Stimulated activated CD4-positive, alpha-beta T cell treated with anti-CD3 and anti-CD28 coated beads, Interleukin-2, amount 100 ng/mL, for 4 hours (primary cell): ENCODE measurements around the gene TBKBP1.

Experiments used
- DNase-seq: peaks from one replicate; pipeline ENCODE4 v3.0.0-alpha.2; 2020; ENCODE audit warnings: low read depth

TBKBP1 gene

DNA sequence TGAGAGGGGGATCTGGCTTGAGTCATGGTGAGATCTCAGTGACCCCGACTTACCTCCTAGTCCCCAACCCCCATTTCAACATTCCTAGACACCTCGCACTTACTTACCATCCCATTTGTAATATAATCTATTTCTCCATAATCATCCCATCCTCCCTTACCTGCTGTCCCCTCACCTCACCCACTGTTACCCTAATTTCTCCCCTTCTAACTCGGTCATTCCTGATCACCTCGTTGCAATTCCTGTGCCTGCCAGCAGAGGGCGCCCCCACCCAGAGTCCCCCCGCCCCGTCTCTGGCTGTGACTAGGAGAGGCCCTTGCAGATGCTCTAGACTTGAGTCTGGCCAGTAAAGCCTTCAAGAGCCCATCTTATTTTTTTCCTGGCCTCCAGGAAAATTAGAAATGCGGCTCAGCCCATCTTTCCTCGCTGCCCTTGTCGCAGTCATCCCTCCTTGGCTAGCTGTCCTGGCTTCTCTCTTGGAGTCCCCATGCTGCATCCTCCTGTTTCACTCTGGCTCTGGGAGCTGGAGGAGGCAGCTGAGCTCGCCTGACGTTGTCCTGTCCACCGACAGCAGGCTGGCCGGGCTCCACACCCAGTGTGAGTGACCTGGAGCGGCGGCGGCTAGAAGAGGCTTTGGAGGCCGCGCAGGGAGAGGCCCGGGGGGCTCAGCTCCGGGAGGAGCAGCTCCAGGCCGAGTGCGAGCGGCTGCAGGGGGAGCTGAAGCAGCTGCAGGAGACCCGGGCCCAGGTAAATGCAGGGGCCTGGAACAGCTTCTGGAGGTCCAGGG is 5.0 kb downstream of the TBKBP1 start:
- DNase-seq: peak; percentile 76

GRCh38 chr17:47699536-47699840 is 5.5 kb downstream of the TBKBP1 start:
- no peak for DNase-seq

GRCh38 chr17:47700471-47701449 is 6.8 kb downstream of the TBKBP1 start:
- no peak for DNase-seq

GRCh38 chr17:47701608-47702007 is 7.6 kb downstream of the TBKBP1 start:
- DNase-seq: no peak

GRCh38 chr17:47702391-47702995 is 8.5 kb downstream of the TBKBP1 start:
- no peak for DNase-seq

DNA sequence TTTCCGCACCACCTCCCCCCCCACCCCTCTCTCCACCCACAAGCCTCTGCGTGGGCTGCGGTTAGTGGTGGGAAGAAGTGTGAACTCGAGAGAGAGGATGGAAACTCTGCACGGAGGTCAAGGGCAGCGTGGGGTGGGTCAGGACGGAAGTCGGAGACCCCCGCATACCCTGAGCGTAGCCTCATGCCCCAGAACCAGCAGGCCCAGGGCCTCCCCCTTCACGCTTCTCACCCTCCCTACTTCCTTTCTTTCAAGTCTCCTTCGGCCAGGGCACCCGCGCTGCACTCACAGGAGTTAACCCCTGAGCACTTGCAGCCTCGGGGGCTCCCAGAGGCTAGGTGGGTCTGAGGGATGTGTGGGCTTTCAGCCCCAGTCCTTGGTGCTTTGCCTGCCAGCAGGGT is 9.2 kb downstream of the TBKBP1 start:
- DNase-seq: peak; percentile 74

- no peak for DNase-seq
Observed at GRCh38 chr17:47703671-47704070, 9.7 kb downstream of the TBKBP1 start.

- no peak for DNase-seq
Observed at GRCh38 chr17:47704116-47704515, 10.2 kb downstream of the TBKBP1 start.

DNA sequence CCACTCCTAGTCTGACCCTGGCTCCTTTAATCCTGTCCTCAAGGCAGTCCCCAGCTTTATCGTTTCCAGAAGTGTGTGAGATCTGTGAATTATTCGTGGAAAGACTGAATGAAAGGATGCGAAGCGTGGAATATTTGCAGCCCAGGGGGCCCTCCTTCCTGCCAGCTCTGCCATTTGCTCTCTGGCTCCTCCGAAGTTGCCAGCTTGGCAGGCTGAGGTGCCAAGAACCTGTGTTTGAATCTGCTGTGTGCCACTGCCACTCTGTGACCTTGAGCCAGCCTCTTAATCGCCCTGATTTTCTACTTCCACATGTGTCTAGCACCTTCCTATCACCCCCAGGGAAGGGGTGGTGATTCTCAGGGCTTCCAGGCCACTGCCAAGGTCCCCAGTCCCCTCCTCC is 10.8 kb downstream of the TBKBP1 start:
- no peak for DNase-seq

DNA sequence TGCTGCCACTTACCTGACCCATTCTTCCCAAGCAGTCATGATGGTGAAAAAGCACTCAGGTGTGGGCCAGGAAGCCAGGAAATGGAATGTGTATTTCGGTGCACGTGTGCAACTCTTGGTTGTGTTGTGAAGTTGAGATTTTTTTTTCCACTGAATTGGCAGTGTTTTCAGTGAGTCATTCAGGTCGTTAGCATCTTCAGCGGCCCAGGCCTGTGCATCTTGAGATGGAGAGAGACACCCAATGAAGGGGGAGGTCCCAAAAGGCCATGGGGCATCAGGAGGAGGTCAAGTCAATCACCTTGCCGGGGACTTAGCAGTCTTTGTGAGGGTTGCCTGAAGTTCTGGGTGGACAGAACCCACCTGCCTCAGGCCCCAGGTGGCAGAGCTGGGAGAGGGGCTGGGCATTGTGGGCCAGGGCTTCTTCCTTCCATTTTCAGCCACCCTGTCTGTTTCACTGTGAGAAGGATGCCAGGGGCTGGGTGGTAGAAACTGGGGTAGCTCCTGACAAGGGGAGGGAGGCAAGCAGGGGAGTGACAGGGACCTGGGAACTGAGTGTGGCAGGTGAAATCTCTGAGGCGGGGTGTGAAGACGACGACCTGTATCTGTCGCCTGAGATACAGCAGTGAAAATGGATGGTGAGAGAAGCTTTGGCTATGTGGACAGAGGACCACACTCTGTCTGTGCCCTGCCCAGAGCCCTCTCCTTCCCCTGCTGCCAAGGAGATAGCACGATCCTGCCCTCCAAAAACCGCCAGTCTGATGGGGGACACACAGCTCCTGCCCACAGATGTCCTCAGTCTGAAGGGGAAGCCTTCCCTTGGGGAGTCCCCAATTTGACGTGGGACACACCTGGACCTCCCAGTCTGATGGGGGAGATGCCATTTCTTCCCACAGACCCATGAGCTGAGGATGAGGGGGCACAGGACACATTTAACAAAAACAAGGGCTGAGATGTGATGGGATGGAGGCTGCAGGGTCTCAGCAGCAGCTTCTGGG is 11.9 kb downstream of the TBKBP1 start:
- peak; percentile 53 for DNase-seq

GRCh38 chr17:47707056-47707804 is 13.3 kb downstream of the TBKBP1 start:
- no peak for DNase-seq

GRCh38 chr17:47707884-47708283 is 13.9 kb downstream of the TBKBP1 start:
- no peak for DNase-seq

DNA sequence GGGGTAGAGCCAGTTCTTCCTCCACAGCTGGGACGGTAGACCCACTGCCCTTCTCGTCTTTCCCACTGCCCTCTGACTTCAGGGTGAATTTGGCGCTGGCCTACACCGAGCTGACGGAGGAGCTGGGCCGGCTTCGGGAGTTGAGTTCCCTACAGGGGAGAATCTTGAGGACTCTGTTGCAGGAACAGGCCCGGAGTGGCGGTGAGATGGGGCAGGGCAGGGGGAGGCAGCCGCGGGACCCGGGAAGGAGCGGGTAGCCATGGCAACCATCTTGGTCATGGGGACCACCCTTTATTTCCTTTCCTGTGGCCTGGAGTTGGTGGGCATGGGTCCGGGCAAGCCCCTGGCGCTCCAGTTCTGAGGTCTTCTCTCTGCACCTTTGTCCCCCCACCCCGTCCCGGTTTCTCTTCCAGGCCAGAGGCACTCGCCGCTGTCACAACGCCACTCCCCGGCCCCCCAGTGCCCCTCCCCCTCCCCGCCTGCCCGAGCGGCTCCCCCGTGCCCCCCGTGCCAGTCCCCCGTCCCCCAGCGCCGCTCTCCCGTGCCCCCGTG is 14.4 kb downstream of the TBKBP1 start:
- DNase-seq: no peak

- no peak for DNase-seq
Observed at GRCh38 chr17:47708864-47709541, 15.0 kb downstream of the TBKBP1 start.

DNA sequence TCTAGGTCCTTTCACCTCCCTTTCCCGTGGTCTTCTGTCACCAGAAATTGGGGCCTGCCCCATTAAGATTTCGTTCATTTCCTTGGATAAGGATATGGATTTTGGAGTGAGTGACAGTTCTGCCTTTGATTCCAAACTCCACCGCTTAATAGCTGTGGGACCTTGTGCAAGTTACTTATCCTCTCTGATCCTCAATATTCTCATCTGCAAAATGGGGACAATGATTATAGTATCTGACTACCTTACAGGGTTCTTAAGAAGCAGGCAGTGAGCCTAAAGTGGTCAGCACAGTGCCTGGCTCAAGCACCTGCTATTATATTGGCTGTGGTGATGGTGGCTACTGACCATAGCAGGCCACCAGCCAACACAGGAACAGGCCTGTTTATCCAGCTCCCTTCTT is 15.6 kb downstream of the TBKBP1 start:
- DNase-seq: no peak

DNA sequence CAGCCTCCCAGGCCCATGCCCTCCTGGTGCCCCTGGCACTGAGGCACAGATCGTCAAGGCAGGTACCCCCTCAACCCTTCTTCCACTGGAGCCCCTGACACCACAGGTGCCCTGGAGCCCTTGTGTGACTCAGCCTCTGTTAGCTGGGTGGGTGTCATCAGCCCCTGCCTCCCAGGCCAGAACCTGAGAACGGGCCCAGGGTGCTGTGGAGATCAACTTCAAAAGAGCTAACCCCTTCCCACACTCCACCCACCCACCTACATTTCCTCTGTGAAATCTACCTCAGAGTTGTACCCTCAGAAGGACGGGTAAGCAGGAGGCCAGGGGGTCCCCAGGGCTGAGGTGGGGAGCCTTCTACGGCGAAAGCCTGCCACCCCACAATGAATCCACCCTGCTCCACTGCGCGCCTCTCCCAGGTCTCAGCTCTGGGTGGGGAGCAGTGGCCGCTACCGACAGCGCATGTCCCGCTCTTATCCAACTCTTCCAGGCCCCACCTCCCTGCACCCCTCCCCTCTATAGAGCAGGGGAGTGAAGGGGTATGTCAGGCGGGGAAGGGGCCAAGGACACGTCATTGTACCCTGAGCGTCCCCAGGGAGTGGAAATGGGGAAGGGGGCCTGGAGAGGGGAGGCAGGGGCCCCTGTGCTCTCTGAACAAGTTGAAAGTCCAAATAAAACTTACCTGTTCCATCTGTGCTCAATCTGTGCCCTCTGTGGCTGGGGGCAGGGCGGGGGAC is 17.6 kb downstream of the TBKBP1 start:
- DNase-seq: no peak

- no peak for DNase-seq
Observed at GRCh38 chr17:47712330-47713023, 18.5 kb downstream of the TBKBP1 start.

- DNase-seq: no peak
Observed at GRCh38 chr17:47713980-47714700, 20.2 kb downstream of the TBKBP1 start.
